Natural killer cell (primary cell): ENCODE results near the gene CTRB1. TPM values are rescaled to one million over a fixed set of nuclear protein-coding genes. Genes with fewer than 3 reads are reported as not detected.

Experiments used
- ATAC-seq, 3 donors: fragments of 150-1000 bp in 2 of 3; fragments of 200-7000 bp in 1 of 3; cut with Tn5 transposase; 1 replicate in 1 of 3; 2 replicates in 2 of 3; pipeline ENCODE4 v1.10.0; 2021; ENCODE audit warnings: mild to moderate bottlenecking in 2 of 3, moderate library complexity in 2 of 3
- DNase-seq, 2 donors: peaks; one replicate each; pipeline versions ENCODE4 v3.0.0 to v3.0.0-alpha.2; 2013 to 2021; ENCODE audit warnings: mixed read lengths in 1 of 2
- H3K27ac ChIP-seq: one replicate; pipeline ENCODE4 v1.5.1; 2013; ENCODE audit warnings: mild to moderate bottlenecking, low read length
- H3K27me3 ChIP-seq: one replicate; pipeline ENCODE4 v1.6.1; 2013; ENCODE audit warnings: low read length; ENCODE audit not compliant: control insufficient read depth, insufficient read depth
- H3K36me3 ChIP-seq: one replicate; pipeline ENCODE4 v1.6.1; 2013; ENCODE audit warnings: low read length; ENCODE audit not compliant: control insufficient read depth, insufficient read depth
- H3K4me1 ChIP-seq: one replicate; pipeline ENCODE4 v1.6.1; 2013; ENCODE audit warnings: low read length; ENCODE audit not compliant: control insufficient read depth, insufficient read depth
- H3K4me3 ChIP-seq: one replicate; pipeline ENCODE4 v1.5.1; 2013; ENCODE audit warnings: low read length
- H3K9me3 ChIP-seq: one replicate; pipeline ENCODE4 v1.6.1; 2013; ENCODE audit warnings: low read length; ENCODE audit not compliant: control insufficient read depth, insufficient read depth
- H3K27ac Mint-ChIP-seq, 2 donors: one replicate each; pipeline ENCODE4 v1.8.0; 2022; ENCODE audit warnings: mild to moderate bottlenecking in 2 of 2, mixed read lengths in 2 of 2, moderate library complexity in 1 of 2
- H3K27me3 Mint-ChIP-seq, 2 donors: one replicate each; pipeline ENCODE4 v1.8.0; 2022; ENCODE audit warnings: low read depth in 2 of 2, mixed read lengths in 2 of 2
- H3K36me3 Mint-ChIP-seq: one replicate; pipeline ENCODE4 v1.8.0; 2022; ENCODE audit warnings: mixed read lengths
- H3K4me1 Mint-ChIP-seq, 2 donors: one replicate each; pipeline ENCODE4 v1.8.0; 2022; ENCODE audit warnings: mixed read lengths in 2 of 2
- H3K4me3 Mint-ChIP-seq: one replicate; pipeline ENCODE4 v1.8.0; 2022; ENCODE audit warnings: mild to moderate bottlenecking, moderate library complexity, mixed read lengths
- H3K9me3 Mint-ChIP-seq, 2 donors: one replicate each; pipeline ENCODE4 v1.8.0; 2022; ENCODE audit warnings: mixed read lengths in 2 of 2
- CTCF ChIP-seq: fragments of 200-600 bp; IDR thresholded peaks from one replicate; pipeline ENCODE4 v1.8.0; 2022; ENCODE audit warnings: antibody characterized with exemption
- WGBS: methylation state at CpG from one replicate; pipeline ENCODE4 v1.1.7; 2013; ENCODE audit warnings: missing lambda C conversion rate; ENCODE audit not compliant: insufficient coverage; 5-methylcytosine and 5-hydroxymethylcytosine counted together
- intact Hi-C: fragments of 100-400 bp; cut with micrococcal nuclease; formaldehyde crosslinking; loops from one replicate; pipeline ENCODE4 v1.14.2; 2022
- total RNA-seq, 4 donors: library from RNA; stranded (reverse); fragments of 120-200 nt in 1 of 4; gene quantifications; one replicate each; pipeline versions ENCODE4 v1.2.3 to v1.2.4, GENCODE V29; 2013 to 2022

Gene CTRB1
- total RNA-seq, 3 donors from 2014 or later (not counting 1 experiment from before 2014, with no cell fraction given) = not detected

- ATAC-seq (no peak), DNase-seq (no peak)
- Histone ChIP-seq H3K9me3 (no peaks in the 10 kb centered on the region), H3K27ac (no peak overlapping the region), H3K4me1 (peaks cover 4% of the 10 kb centered on the region), H3K4me3 (no peak overlapping the region), H3K27me3 (peaks cover 2% of the 10 kb centered on the region), H3K36me3 (no peaks in the 10 kb centered on the region)
- no peaks in the 10 kb centered on the region for H3K36me3 Mint-ChIP-seq
- no peak for TF ChIP-seq CTCF
- H3K9me3 Mint-ChIP-seq = no peaks in the 10 kb centered on the region
- H3K4me3 Mint-ChIP-seq = no peak overlapping the region
- 68% methylated on average over 9 of the region's 9 CpGs for WGBS
- H3K4me1 Mint-ChIP-seq = no peaks in the 10 kb centered on the region
- H3K27me3 Mint-ChIP-seq = peaks cover 20 to 36% of the 10 kb centered on the region in 2 donors
- H3K27ac Mint-ChIP-seq = no peak overlapping the region
- intact Hi-C loops = loop anchor here (5.0 kb wide), 1 partner anchor 35 kb away; no protein-coding TSS in a partner anchor
Measured at GRCh38 chr16:75196836-75197235, 22.0 kb upstream of the CTRB1 start.

- WGBS = 39% methylated on average over 14 of the region's 14 CpGs
- peaks cover 20 to 34% of the 10 kb centered on the region in 2 donors for H3K27me3 Mint-ChIP-seq
Measured at GRCh38 chr16:75197522-75198134, 21.2 kb upstream of the CTRB1 start.

GRCh38 chr16:75198135-75198600 is 20.6 kb upstream of the CTRB1 start:
- H3K27ac Mint-ChIP-seq = no peak overlapping the region
- no peak overlapping the region for H3K4me3 Mint-ChIP-seq
- 48% methylated on average over 18 of the region's 18 CpGs for WGBS
- no peak overlapping the region for H3K27ac ChIP-seq
- DNase-seq = no peak
- H3K36me3 ChIP-seq = no peaks in the 10 kb centered on the region
- no peak overlapping the region for H3K4me3 ChIP-seq
- no peaks in the 10 kb centered on the region for H3K9me3 ChIP-seq
- no peaks in the 10 kb centered on the region for H3K36me3 Mint-ChIP-seq
- no peaks in the 10 kb centered on the region for H3K4me1 Mint-ChIP-seq
- peaks cover 2% of the 10 kb centered on the region for H3K27me3 ChIP-seq
- peaks cover 20 to 29% of the 10 kb centered on the region in 2 donors for H3K27me3 Mint-ChIP-seq
- intact Hi-C loops = loop anchor here (5.0 kb wide), 1 partner anchor 34 kb away; no protein-coding TSS in a partner anchor
- ATAC-seq = no peak
- no peaks in the 10 kb centered on the region for H3K9me3 Mint-ChIP-seq
- TF ChIP-seq CTCF = no peak
- H3K4me1 ChIP-seq = peaks cover 4% of the 10 kb centered on the region

More at GRCh38 chr16:75197522-75198134, 21.2 kb upstream of the CTRB1 start:
- ATAC-seq (no peak), DNase-seq (no peak)
- intact Hi-C loops = loop anchor here (5.0 kb wide), 1 partner anchor 35 kb away; no protein-coding TSS in a partner anchor
- Histone ChIP-seq H3K27me3 (peaks cover 2% of the 10 kb centered on the region), H3K36me3 (no peaks in the 10 kb centered on the region), H3K27ac (no peak overlapping the region), H3K4me1 (peaks cover 4% of the 10 kb centered on the region), H3K9me3 (no peaks in the 10 kb centered on the region), H3K4me3 (no peak overlapping the region)
- H3K4me1 Mint-ChIP-seq = no peaks in the 10 kb centered on the region
- H3K27ac Mint-ChIP-seq = no peak overlapping the region
- no peaks in the 10 kb centered on the region for H3K36me3 Mint-ChIP-seq
- TF ChIP-seq CTCF = no peak
- H3K9me3 Mint-ChIP-seq = no peaks in the 10 kb centered on the region
- H3K4me3 Mint-ChIP-seq = no peak overlapping the region
